Measurements from ENCODE around the gene LIMS4. TPM values are rescaled to one million over a fixed set of nuclear protein-coding genes. Genes with fewer than 3 reads are reported as not detected.
"Not testable (repeated sequence)": the region's sequence is repeated elsewhere in the genome, so short reads cannot be mapped to it uniquely, and the experiment has no call there.

Gene LIMS4
- polyA plus RNA-seq, 1 donor = 2.1 TPM

- not testable (repeated sequence) for DNase-seq
Observed at GRCh38 chr2:110450951-110451350, 21.7 kb downstream of the LIMS4 start.

DNA sequence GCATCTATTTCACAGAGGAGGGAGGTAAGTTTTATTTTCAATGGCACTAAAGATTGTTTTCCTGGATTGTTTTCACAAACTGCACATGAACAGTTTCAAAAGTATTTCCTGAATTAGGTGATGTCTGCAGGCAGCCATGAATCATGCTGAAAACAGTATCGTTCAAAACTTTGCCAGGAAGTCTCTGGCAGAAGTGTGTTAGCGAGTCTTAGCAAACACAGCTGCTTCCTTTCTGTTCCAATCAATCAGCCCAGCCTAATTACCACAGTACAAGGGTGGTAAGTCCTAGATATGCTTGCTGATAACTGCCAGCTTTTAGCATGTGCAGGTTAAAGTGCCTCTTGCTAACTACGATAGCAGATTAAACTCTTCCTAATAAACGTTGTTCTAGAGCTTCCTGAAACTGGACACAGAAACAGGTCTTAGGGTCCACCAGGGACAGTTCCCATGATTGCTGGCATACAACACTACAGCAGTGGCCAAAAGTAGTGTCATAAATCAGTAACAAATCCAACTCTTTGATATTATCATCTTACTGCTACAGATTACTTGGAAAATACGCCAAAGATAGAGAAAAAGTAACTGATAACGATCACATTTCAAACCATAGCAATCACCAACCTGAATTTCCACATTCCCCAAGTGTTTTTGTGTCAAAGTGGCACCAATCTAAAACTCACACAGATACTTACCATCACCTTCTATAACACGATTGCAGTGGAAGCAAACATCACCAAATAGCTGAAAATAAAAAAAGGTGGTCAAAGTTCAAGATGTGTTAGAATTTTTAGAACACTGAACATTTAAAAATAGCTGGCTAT is 23.3 kb downstream of the LIMS4 start:
- not testable (repeated sequence) for DNase-seq

- not testable (repeated sequence) for DNase-seq
Observed at GRCh38 chr2:110446644-110447043, 26.0 kb downstream of the LIMS4 start.

DNA sequence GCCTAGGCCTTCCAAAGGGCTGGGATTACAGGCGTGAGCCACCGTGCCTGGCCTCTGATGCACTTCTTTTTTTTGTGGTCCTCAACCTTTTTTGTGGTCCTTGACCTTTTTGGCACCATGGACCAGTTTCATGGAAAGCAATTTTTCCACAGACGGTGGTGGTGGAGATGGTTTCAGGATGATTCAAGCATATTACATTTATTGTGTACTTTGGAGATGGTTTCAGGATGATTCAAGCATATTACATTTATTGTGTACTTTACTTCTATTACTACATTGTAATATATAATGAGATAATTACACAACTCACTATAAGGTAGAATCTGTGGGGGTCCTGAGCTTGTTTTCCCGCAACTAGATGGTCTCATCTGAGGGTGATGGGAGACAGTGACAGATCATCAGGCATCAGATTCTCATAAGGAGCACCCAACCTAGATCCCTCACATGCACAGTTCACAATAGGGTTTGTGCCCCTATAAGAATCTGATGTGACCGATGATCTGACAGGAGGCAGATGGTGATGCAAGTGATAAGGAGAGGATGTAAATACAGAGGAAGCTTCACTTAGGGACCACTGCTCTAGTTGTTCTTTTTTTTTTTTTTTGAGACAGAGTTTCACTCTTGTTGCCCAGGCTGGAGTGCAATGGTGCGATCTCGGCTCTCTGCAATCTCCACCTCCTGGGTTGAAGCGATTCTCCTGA is 29.2 kb downstream of the LIMS4 start:
- not testable (repeated sequence) for DNase-seq

GRCh38 chr2:110441905-110442304 is 30.7 kb downstream of the LIMS4 start:
- DNase-seq = not testable (repeated sequence)

DNA sequence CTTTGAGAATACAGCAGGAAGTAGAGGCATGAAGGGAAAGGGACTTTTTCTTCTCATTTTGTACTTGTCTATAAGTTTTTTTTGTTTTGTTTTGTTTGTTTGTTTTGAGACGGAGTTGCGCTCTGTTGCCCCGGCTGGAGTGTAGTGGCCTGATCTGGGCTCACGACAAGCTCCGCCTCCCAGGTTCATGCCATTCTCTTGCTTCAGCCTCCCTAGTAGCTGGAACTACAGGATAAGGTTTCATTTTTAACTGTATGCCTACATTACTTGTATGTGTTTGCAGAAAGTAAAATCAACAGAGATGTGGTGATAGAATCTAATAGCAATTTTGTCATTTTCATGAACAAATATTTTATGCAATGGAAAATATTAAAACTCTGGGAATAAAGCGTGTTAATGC is 38.1 kb downstream of the LIMS4 start:
- not testable (repeated sequence) for DNase-seq

DNA sequence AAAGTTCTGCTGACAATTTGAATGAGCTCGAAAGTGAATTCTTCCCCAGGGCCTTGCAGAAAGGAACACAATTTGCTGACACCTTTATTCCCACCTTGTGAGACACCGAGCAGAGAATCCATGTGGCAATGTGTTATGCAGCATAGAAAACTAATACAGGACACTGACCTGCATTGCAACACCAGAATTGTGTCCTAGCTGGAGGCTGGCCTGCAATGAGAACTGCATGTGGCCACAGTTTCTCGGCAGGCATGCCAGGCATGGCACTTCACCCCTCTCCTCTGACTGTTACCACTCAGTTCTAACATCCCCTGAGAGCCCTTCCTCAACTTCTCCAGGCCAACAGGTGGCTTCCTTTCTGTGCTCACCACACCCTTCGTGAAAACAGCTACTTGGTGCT is 46.9 kb downstream of the LIMS4 start:
- DNase-seq = not testable (repeated sequence)

DNA sequence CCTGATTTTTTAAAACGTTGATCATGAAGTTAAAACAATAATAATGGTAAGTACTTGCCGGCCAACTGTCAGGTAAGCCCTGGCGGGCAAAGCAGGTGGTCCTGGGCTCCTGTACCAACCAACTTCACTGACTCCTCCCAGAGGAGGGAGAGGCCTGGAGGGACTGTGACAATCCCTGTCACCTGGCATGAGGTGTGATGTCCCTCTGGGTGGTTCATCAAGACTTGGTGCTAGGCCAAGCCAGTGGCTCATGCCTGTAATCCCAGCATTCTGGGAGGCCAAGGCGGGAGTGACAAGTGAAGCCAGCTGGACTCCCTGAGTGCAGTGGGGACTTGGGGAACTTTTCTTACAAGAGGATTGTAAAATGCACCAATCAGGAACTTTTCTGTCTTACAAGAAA is 48.2 kb downstream of the LIMS4 start:
- not testable (repeated sequence) for DNase-seq

- DNase-seq = not testable (repeated sequence)
Observed at GRCh38 chr2:110423574-110423962, 49.0 kb downstream of the LIMS4 start.

DNA sequence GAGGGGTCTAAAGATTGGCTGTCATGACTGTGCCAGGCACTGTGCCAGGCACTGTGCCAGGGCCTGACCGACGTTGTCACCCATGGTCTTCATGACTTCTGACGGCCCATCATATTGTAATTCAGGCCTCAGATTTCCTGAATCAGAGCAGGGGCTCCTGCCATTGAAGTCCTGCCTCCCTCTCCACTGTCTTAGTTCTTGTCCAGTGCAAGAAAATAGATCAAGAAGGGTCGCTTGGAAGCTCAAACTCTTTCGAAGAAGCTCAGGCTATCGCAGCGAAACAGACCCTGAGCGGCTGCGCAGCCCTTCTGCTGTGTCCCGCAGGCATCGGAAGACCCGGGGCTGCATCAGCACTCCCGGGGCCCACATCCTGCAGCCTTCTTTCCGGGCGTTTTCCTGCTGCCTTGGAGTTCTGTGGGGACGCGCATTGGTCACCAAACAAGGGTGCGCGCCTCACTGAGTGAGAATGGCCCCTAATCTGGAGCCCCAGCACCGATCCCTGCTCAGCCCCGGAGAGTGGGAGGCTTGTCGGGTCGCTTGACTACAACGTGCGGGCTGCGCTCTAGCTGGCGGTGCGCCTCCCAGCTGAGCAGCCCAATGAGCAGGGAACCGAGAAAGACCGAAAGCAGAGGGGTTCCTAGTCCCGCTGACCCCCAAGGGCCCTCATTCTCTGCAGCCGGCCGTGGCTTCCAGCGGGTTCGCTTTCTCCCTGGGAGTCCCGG is 49.6 kb downstream of the LIMS4 start:
- not testable (repeated sequence) for DNase-seq

DNA sequence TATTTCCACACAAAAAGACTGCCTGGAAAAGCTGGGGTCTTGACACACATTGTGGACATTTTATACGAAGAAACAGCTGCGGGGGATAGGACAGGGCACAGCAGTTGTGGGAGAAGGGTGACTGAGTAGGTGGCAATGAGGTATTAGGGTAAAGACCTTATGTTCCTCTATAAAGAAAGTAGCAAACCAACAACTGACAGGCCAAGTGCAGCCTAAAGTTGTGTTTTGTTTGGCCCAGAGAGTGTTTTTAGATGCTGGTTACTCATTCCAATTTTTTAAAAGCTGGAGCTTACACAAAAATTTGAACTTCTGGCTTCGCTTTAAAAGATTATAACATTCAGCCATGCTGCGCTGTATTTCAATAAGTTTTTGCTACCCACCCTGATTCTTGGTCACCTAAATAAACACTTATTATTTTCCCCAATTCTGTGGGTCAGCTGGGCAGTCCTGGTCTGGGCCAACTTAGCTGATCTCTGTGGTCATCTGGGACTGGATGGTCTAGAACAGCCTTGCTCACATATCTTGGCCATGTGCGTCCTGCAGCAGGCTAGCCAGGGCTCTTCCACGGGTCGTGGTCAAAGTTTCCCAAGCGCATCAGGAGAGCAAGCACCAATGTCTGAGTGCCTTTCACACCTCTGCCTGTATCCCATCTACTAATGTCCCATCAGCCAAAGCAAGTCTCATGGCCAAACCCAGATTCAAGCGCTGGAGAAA is 51.8 kb downstream of the LIMS4 start:
- not testable (repeated sequence) for DNase-seq

DNA sequence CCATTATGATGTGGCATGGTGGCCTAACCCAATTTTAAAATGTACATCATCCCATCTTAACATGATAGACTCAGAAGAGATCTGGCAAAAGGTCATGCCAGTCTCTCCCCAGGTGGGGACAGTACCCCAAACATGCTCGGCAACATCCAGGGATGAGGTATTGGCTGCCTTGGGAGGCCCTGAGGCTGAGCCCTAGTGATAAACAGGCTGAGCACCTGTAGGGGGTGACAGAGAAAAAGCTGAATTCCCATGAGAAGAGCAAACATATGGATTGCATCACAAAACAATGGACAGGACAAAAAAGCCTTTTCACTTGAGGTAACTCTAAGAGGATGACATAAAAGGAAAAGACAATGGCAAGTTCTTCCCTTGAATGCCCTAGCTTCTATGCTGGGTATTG is 65.5 kb downstream of the LIMS4 start:
- DNase-seq = not testable (repeated sequence)

DNA sequence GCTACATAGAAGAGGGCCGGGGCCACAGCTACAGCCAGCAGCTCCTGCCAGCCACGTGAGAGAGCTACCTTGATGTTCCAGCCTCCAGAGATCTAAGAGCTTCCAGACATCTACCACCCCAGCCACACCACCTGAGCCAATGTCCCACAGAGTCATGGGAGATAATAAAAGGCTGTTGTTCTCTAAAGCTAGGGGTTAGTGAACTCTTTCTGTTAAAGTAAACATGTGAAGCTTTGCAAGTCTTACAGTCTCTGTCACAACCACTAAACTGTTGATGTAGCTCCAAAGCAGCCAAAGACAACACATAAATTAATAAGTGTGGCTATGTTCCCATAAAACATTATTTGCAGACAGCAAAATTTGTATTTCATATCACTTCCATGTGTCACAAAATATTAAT is 67.6 kb downstream of the LIMS4 start:
- not testable (repeated sequence) for DNase-seq

- DNase-seq = not testable (repeated sequence)
Observed at GRCh38 chr2:110404246-110404645, 68.4 kb downstream of the LIMS4 start.

DNA sequence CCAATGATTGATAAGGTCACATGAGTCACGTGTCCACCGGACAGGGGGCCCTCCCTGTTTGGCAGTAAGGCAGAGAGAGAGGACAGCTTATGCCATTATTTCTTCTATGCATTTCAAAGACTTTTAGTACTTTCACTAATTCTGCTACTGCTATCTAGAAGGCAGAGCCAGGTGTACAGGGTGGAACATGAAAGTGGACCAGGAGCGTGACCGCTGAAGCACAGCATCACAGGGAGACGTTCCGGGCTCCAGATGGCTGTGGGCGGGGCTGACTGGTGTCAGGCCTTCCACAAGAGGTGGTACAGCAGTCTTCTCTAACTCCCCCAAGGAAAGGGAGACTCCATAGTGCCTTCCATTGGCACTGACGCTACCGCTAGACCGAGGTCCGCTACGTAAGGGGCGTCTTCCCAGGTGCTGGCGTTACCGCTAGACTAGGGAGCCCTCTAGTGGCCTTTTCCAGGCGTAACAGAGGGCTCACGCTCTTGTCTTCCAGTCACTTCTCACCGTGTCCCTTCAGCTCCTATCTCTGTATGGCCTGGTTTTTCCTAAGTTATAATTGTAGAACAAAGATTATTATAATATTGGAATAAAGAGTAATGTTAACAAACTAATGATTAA is 71.5 kb downstream of the LIMS4 start:
- DNase-seq = not testable (repeated sequence)

DNA sequence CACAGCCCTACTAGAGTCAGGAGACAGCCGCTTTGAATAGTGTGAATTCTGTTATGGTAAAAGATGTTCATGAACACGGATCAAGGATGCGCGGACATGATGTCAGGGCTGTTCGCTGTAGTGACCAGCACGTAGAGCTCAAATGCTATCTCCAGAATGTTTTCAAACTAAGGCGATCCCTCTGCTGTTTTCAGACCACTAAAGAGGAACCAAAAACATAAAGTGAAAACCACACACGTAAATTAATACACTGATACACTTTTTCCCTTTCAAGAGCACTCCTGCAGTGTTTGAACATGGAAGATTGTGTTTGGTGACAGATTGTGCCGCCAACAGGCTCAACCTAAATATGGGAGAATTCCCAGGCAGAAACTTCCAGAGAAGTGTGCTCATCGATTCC is 73.2 kb downstream of the LIMS4 start:
- not testable (repeated sequence) for DNase-seq

DNA sequence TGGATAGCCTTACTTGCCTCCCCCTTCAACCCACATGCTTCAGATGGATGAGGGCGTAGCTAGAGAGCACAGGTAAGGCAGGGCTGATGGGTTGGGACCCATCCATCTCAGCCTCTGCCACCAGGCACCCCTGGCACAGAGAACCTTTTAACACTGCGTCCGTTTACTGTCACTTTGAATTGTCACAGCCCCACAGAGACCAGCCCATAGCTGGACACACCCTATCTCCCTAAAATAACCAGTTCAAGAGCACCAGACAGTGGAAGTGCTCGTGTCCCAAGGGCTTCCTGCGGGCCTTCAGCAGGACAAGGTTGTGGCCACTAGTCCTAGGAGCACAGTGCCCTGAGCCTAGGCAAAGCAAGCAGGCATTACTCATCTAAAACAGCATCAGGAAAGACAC is 76.6 kb downstream of the LIMS4 start:
- DNase-seq = not testable (repeated sequence)
